Keratinocyte (primary cell): ENCODE results near the gene TMEM19. TPM values are rescaled to one million over a fixed set of nuclear protein-coding genes. Genes with fewer than 3 reads are reported as not detected.

Source experiments
- DNase-seq: peaks from one replicate; pipeline ENCODE4 v3.0.0-alpha.2; 2011; ENCODE audit warnings: low read depth, missing footprints, low spot score
- FAIRE-seq: peaks from 2 replicates; lab custom pipeline; 2011; peaks lifted over from hg19 to GRCh38; lab: Jason Lieb, UNC
- H2AFZ ChIP-seq: 2 replicates; pipeline ENCODE4 v1.6.0; 2012; ENCODE audit warnings: low read length, control low read depth, inconsistent platforms; ENCODE audit not compliant: control insufficient read depth
- H3K27ac ChIP-seq: 2 replicates; pipeline ENCODE4 v1.5.1; 2011; ENCODE audit warnings: low read length; ENCODE audit not compliant: control insufficient read depth, insufficient read depth
- H3K27me3 ChIP-seq: 3 replicates; pipeline ENCODE4 v1.6.0; 2011; ENCODE audit warnings: low read length; ENCODE audit not compliant: control insufficient read depth, insufficient read depth; ENCODE audit errors: extremely low read depth
- H3K36me3 ChIP-seq, 2 experiments: 2 replicates in 1 of 2; 3 replicates in 1 of 2; pipeline ENCODE4 v1.5.1; 2011; ENCODE audit warnings: low read length in 2 of 2, mild to moderate bottlenecking in 1 of 2; ENCODE audit not compliant: control insufficient read depth in 2 of 2, insufficient read depth in 2 of 2; ENCODE audit errors: extremely low read depth in 1 of 2
- H3K4me1 ChIP-seq: 3 replicates; pipeline ENCODE4 v1.5.1; 2011; ENCODE audit warnings: low read length; ENCODE audit not compliant: control insufficient read depth, insufficient read depth; ENCODE audit errors: extremely low read depth
- H3K4me2 ChIP-seq: 3 replicates; pipeline ENCODE4 v1.6.0; 2011; ENCODE audit warnings: low read depth, low read length; ENCODE audit not compliant: control insufficient read depth, insufficient read depth; ENCODE audit errors: extremely low read depth
- H3K4me3 ChIP-seq, 3 experiments: fragments of 200-600 bp in 1 of 3; sonication (generic) in 1 of 3; 2 replicates in 2 of 3; 3 replicates in 1 of 3; pipeline ENCODE4 v1.5.1; 2011 to 2016; ENCODE audit warnings: low read length in 3 of 3, mild to moderate bottlenecking in 3 of 3, control low read depth in 2 of 3, inconsistent platforms in 1 of 3, low read depth in 1 of 3, mixed read lengths in 1 of 3, mixed run types in 1 of 3, moderate library complexity in 1 of 3; ENCODE audit not compliant: control insufficient read depth in 2 of 3, insufficient read depth in 2 of 3; ENCODE audit errors: extremely low read depth in 1 of 3
- H3K79me2 ChIP-seq: 2 replicates; pipeline ENCODE4 v1.6.0; 2012; ENCODE audit warnings: low read length; ENCODE audit not compliant: control insufficient read depth, insufficient read depth
- H3K9ac ChIP-seq: 3 replicates; pipeline ENCODE4 v1.6.0; 2011; ENCODE audit warnings: low read length; ENCODE audit not compliant: control insufficient read depth, insufficient read depth; ENCODE audit errors: extremely low read depth
- H3K9me1 ChIP-seq: 3 replicates; pipeline ENCODE4 v1.6.0; 2011; ENCODE audit warnings: low read length; ENCODE audit not compliant: control insufficient read depth, insufficient read depth; ENCODE audit errors: extremely low read depth
- H3K9me3 ChIP-seq: 2 replicates; pipeline ENCODE4 v1.5.1; 2012; ENCODE audit warnings: low read depth, low read length; ENCODE audit not compliant: control insufficient read depth
- H4K20me1 ChIP-seq: 3 replicates; pipeline ENCODE4 v1.6.0; 2011; ENCODE audit warnings: low read length; ENCODE audit not compliant: control insufficient read depth, insufficient read depth; ENCODE audit errors: extremely low read depth
- CTCF ChIP-seq, 3 experiments: IDR thresholded peaks in 1 of 3; conservative IDR thresholded peaks in 1 of 3; optimal IDR thresholded peaks in 1 of 3; 2 replicates in 2 of 3; 3 replicates in 1 of 3; pipeline versions ENCODE3 to v1.5.1; 2011; ENCODE audit warnings: low read length in 3 of 3, mild to moderate bottlenecking in 3 of 3, moderate library complexity in 2 of 3, control low read depth in 1 of 3, inconsistent platforms in 1 of 3; ENCODE audit not compliant: insufficient read depth in 2 of 3; ENCODE audit errors: extremely low read depth in 1 of 3
- EZH2 ChIP-seq: IDR thresholded peaks from one replicate; pipeline ENCODE4 v1.6.1; 2012; ENCODE audit warnings: inconsistent platforms, mild to moderate bottlenecking, low read length, moderate library complexity
- dilution Hi-C: fragments of 300-500 bp; cut with MboI; formaldehyde crosslinking; loops from one replicate; pipeline ENCODE4 v1.7.0; 2020; ENCODE audit warnings: low sequenced_read_pairs; ENCODE audit not compliant: extremely low pct_ligation_motif_present
- polyA plus RNA-seq, 5 experiments: library from polyadenylated mRNA; depleted of rRNA in 3 of 5; stranded (reverse) in 3 of 5; stranded (forward) in 1 of 5; unstranded in 1 of 5; fragments of >200 nt; gene quantifications; 1 replicate in 1 of 5; 2 replicates in 3 of 5; 3 replicates in 1 of 5; pipeline versions ENCODE4 v1.2.1 to v1.2.3, GENCODE V29; 2011 to 2012; ENCODE audit warnings: missing spikeins in 2 of 5, low read depth in 1 of 5, low replicate concordance in 1 of 5

TMEM19 gene
- polyA plus RNA-seq, 1 donor (not counting 4 experiments of a cell fraction or from before 2014, with no cell fraction given), result 38.8 TPM

GRCh38 chr12:71664411-71665089, 21.3 kb upstream of the TMEM19 start:
- no peak for TF ChIP-seq EZH2
- TF ChIP-seq CTCF (optimal IDR thresholded peaks at IDR 0.05 in 1 of 3, IDR thresholded peaks at IDR 0.05 in 1 of 3, conservative IDR thresholded peaks at IDR 0.05 in 1 of 3; ENCODE audit: extremely low read depth in 1 of 3, insufficient read depth in 2 of 3, low read length in 3 of 3), result no peak
- Histone ChIP-seq H3K36me3 (no peaks in the 10 kb centered on the region), H3K4me3 (peak overlapping the region; percentile 87 to 97 (median 92)), H3K4me1 (peaks cover 9% of the 10 kb centered on the region), H3K9me1 (no peaks in the 10 kb centered on the region), H3K27me3 (no peaks in the 10 kb centered on the region), H4K20me1 (peaks cover 9% of the 10 kb centered on the region), H3K4me2 (peak overlapping the region; percentile 92), H3K27ac (peak overlapping the region; percentile 99), H2AFZ (peak overlapping the region; percentile 86), H3K79me2 (peaks cover 57% of the 10 kb centered on the region), H3K9me3 (no peaks in the 10 kb centered on the region), H3K9ac (peak overlapping the region; percentile 100)
- FAIRE-seq (no peak), DNase-seq (no peak)
- dilution Hi-C loops, result loop anchor here (5.0 kb wide), 1 partner anchor 73 kb away; no protein-coding TSS in a partner anchor

- H3K79me2 ChIP-seq, result peaks cover 52% of the 10 kb centered on the region
- peak overlapping the region; percentile 99 for H3K27ac ChIP-seq
- peak overlapping the region; percentile 100 for H3K9ac ChIP-seq
- H3K27me3 ChIP-seq, result no peaks in the 10 kb centered on the region
- H2AFZ ChIP-seq, result peak overlapping the region; percentile 86
- H3K4me1 ChIP-seq, result peaks cover 9% of the 10 kb centered on the region
- TF ChIP-seq EZH2 (no peak), CTCF (optimal IDR thresholded peaks at IDR 0.05 in 1 of 3, IDR thresholded peaks at IDR 0.05 in 1 of 3, conservative IDR thresholded peaks at IDR 0.05 in 1 of 3; ENCODE audit: extremely low read depth in 1 of 3, insufficient read depth in 2 of 3, low read length in 3 of 3) (no peak)
- peaks cover 9% of the 10 kb centered on the region for H4K20me1 ChIP-seq
- no peak for FAIRE-seq
- DNase-seq, result no peak
- peak overlapping the region; percentile 87 to 97 (median 92) for H3K4me3 ChIP-seq
- H3K9me1 ChIP-seq, result no peaks in the 10 kb centered on the region
- H3K9me3 ChIP-seq, result no peaks in the 10 kb centered on the region
- no peaks in the 10 kb centered on the region for H3K36me3 ChIP-seq
- H3K4me2 ChIP-seq, result peak overlapping the region; percentile 92
- dilution Hi-C loops, result no loop called here
Measured at GRCh38 chr12:71665090-71665463, 20.8 kb upstream of the TMEM19 start.
